GM12878 (cell line): Measurements from ENCODE around the gene EXOC8. TPM values are rescaled to one million over a fixed set of nuclear protein-coding genes. Genes with fewer than 3 reads are reported as not detected.
"Not testable (repeated sequence)": the region's sequence is repeated elsewhere in the genome, so short reads cannot be mapped to it uniquely, and the experiment has no call there.

Experiments used
- ATAC-seq: fragments of 200-7000 bp; cut with Tn5 transposase; 3 replicates; pipeline ENCODE4 v1.9.1; 2020; ENCODE audit warnings: mild to moderate bottlenecking, moderate library complexity
- BruUV-seq: library from RNA; stranded (reverse); fragments of 400-500 nt; replicated peaks from 2 replicates; lab custom pipeline; 2021; lab: Mats Ljungman, UMichigan
- CTCF ChIA-PET: fragments of 300-600 bp; sonication (Branson Sonifier 250); formaldehyde crosslinking; extraction: SDS; loops from one replicate; lab custom pipeline; 2021; ENCODE audit warnings: inconsistent platforms; lab: Yijun Ruan, JAX
- POLR2A ChIA-PET: fragments of 350-600 bp; formaldehyde crosslinking; extraction: SDS; loops from one replicate; lab custom pipeline; 2021; ENCODE audit warnings: inconsistent platforms; lab: Charles Lee
- RAD21 ChIA-PET: fragments of 300-600 bp; sonication (Branson Sonifier 250); formaldehyde crosslinking; loops from one replicate; lab custom pipeline; 2023; ENCODE audit warnings: antibody characterized with exemption; ENCODE audit not compliant: unreplicated experiment; lab: Charles Lee
- SMC1A ChIA-PET: fragments of 300-600 bp; sonication (Branson Sonifier 250); formaldehyde crosslinking; loops from one replicate; lab custom pipeline; 2023; ENCODE audit not compliant: unreplicated experiment, uncharacterized antibody; lab: Charles Lee
- DNase-seq: peaks from one replicate; pipeline ENCODE4 v3.0.0-alpha.2; 2011; ENCODE audit warnings: low read depth, low spot score
- FAIRE-seq: peaks from 3 replicates; lab custom pipeline; 2011; peaks lifted over from hg19 to GRCh38; lab: Jason Lieb, UNC
- H2AFZ ChIP-seq: 2 replicates; pipeline ENCODE4 v1.6.0; 2011; ENCODE audit warnings: low read depth, low read length, control low read depth; ENCODE audit not compliant: control insufficient read depth
- H3K27ac ChIP-seq: 2 replicates; pipeline ENCODE4 v1.5.1; 2011; ENCODE audit warnings: control low read depth; ENCODE audit not compliant: control insufficient read depth, insufficient read depth
- H3K27me3 ChIP-seq, 2 experiments: replicated peaks in 1 of 2; 2 replicates each; pipeline versions ENCODE4 v1.6.0 to v1.6.1; 2011; ENCODE audit warnings: low read length in 1 of 2; ENCODE audit not compliant: control insufficient read depth in 2 of 2, insufficient read depth in 2 of 2
- H3K36me3 ChIP-seq, 2 experiments: 2 replicates each; pipeline ENCODE4 v1.5.1; 2011; ENCODE audit warnings: low read length in 1 of 2; ENCODE audit not compliant: control insufficient read depth in 2 of 2, insufficient read depth in 2 of 2
- H3K4me1 ChIP-seq: 2 replicates; pipeline ENCODE4 v1.6.1; 2011; ENCODE audit warnings: mild to moderate bottlenecking, low read length, moderate library complexity, mixed read lengths; ENCODE audit not compliant: control insufficient read depth, insufficient read depth
- H3K4me2 ChIP-seq: 2 replicates; pipeline ENCODE4 v1.6.0; 2011; ENCODE audit warnings: control low read depth; ENCODE audit not compliant: control insufficient read depth, insufficient read depth
- H3K4me3 ChIP-seq: fragments of 200-600 bp; sonication (generic); 2 replicates; pipeline ENCODE4 v1.5.1; 2016
- H3K79me2 ChIP-seq: 2 replicates; pipeline ENCODE4 v1.6.0; 2011; ENCODE audit warnings: low read length; ENCODE audit not compliant: control insufficient read depth, insufficient read depth
- H3K9ac ChIP-seq: 2 replicates; pipeline ENCODE4 v1.8.0; 2011; ENCODE audit warnings: low read length, control low read depth, mixed read lengths; ENCODE audit not compliant: control insufficient read depth, insufficient read depth
- H3K9me3 ChIP-seq: replicated peaks from 3 replicates; pipeline ENCODE4 v1.5.1; 2011; ENCODE audit warnings: mild to moderate bottlenecking, low read length; ENCODE audit not compliant: control insufficient read depth, insufficient read depth
- H4K20me1 ChIP-seq: 2 replicates; pipeline ENCODE4 v1.6.0; 2011; ENCODE audit not compliant: control insufficient read depth, insufficient read depth
- CEBPZ ChIP-seq: fragments of 150-350 bp; IDR thresholded peaks from 2 replicates; pipeline ENCODE4 v1.6.1; 2016; ENCODE audit warnings: low read depth, low read length
- CREB1 ChIP-seq: IDR thresholded peaks from 2 replicates; pipeline ENCODE4 v1.6.1; 2012; ENCODE audit warnings: low read depth, mild to moderate bottlenecking, inconsistent platforms
- NFYA ChIP-seq: IDR thresholded peaks from 2 replicates; pipeline ENCODE4 v1.6.1; 2011; ENCODE audit warnings: low read depth, mild to moderate bottlenecking, low read length, improper control_type of control experiment, borderline replicate concordance
- SRF ChIP-seq, 2 experiments: IDR thresholded peaks; 2 replicates each; pipeline ENCODE4 v1.6.1; 2011; ENCODE audit warnings: low read depth in 2 of 2, low read length in 2 of 2, mild to moderate bottlenecking in 1 of 2, moderate library complexity in 1 of 2
- WGBS: methylation state at CpG from one replicate; pipeline ENCODE4 v1.1.6; 2016; ENCODE audit warnings: low lambda C conversion rate; ENCODE audit not compliant: insufficient replicate concordance, insufficient coverage; ENCODE audit errors: missing lambda C conversion rate; 5-methylcytosine and 5-hydroxymethylcytosine counted together
- in situ Hi-C: fragments of 300-500 bp; cut with MboI; formaldehyde crosslinking; loops from 9 replicates; pipeline ENCODE4 v1.14.3; 2018; ENCODE audit warnings: mixed read lengths
- intact Hi-C: fragments of 100-400 bp; cut with micrococcal nuclease; formaldehyde crosslinking; loops from one replicate; pipeline ENCODE4 v1.14.2; 2022; ENCODE audit not compliant: unreplicated experiment
- polyA plus RNA-seq, 11 experiments: library from polyadenylated mRNA; depleted of rRNA in 4 of 11; unstranded in 6 of 11; stranded (reverse) in 5 of 11; fragments of >200 nt; fragmentation: Nextera tagmentation in 4 of 11; fragmentation: Illumina TruSeq in 1 of 11; extraction: Ambion mirVana in 4 of 11; extraction: Trizol in 1 of 11; gene quantifications; 1 replicate in 1 of 11; 2 replicates in 10 of 11; pipeline versions ENCODE4 v1.2.1 to v1.2.3, GENCODE V29; 2011 to 2016; ENCODE audit warnings: inconsistent platforms in 2 of 11, missing spikeins in 2 of 11, low read depth in 1 of 11
- total RNA-seq, 4 experiments: library from RNA; depleted of rRNA in 3 of 4; stranded (reverse); fragments of >200 nt in 3 of 4; fragmentation: Illumina TruSeq in 1 of 4; extraction: Trizol in 1 of 4; gene quantifications; 2 replicates each; pipeline versions ENCODE4 v1.2.1 to v1.2.3, GENCODE V29; 2013 to 2021
- TF ChIP-seq, protein P1 (sequence below): fragments of 450-650 bp; IDR thresholded peaks from 2 replicates; pipeline ENCODE4 v1.6.1; 2016; ENCODE audit warnings: mild to moderate bottlenecking

The EXOC8 gene
- total and polyA plus RNA-seq, 10 of the 15 experiments (the other 5 are each of a cell fraction or from before 2014, with no cell fraction given) = 2.0 to 11.3 (median 6.3) TPM

- TF ChIP-seq, protein P1, sequence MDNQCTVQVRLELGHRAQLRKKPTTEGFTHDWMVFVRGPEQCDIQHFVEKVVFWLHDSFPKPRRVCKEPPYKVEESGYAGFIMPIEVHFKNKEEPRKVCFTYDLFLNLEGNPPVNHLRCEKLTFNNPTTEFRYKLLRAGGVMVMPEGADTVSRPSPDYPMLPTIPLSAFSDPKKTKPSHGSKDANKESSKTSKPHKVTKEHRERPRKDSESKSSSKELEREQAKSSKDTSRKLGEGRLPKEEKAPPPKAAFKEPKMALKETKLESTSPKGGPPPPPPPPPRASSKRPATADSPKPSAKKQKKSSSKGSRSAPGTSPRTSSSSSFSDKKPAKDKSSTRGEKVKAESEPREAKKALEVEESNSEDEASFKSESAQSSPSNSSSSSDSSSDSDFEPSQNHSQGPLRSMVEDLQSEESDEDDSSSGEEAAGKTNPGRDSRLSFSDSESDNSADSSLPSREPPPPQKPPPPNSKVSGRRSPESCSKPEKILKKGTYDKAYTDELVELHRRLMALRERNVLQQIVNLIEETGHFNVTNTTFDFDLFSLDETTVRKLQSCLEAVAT = no peak
- TF ChIP-seq SRF (IDR thresholded peaks at IDR 0.05; ENCODE audit: low read depth in 2 of 2, low read length in 2 of 2) (no peak), NFYA (no peak), CEBPZ (no peak), CREB1 (no peak)
These were observed 14.2 kb upstream of the EXOC8 start (continued) for GRCh38 chr1:231351816-231352215.

DNA sequence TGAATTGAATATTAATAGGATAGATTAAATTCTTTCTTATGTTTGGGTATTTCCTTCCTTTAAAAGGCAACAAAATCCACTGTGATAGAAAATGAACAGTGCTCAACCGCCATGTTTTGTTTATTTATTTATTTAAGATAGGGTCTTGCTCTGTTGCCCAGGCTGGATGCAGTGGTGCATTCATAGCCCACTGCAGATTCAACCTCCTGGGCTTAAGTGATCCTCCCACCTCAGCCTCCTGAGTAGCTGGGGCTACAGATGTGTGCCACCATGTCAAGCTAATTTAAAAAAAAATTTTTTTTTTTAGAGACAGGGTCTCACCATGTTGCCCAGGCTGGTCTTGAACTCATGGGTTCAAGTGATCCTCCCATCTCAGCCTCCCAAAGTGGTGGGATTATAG lies 11.2 kb upstream of the EXOC8 start:
- FAIRE-seq, H2AFZ ChIP-seq, H3K4me3 ChIP-seq, H3K36me3 ChIP-seq, H3K9ac ChIP-seq, DNase-seq, H3K4me1 ChIP-seq, intact Hi-C loops, in situ Hi-C loops, H3K4me2 ChIP-seq, H3K27ac ChIP-seq, H3K9me3 ChIP-seq, BruUV-seq, H3K79me2 ChIP-seq, H4K20me1 ChIP-seq, ATAC-seq, H3K27me3 ChIP-seq: not testable (repeated sequence)
- RAD21 ChIA-PET = interaction anchor here (1.0 kb wide), 1 partner anchor 11 kb away, joined by 3 read pairs; the partner anchor contains the start of genes EXOC8 and SPRTN
- CTCF ChIA-PET = interaction anchor here (0.9 to 2.2 kb wide), 4 partner anchors 10 to 241 kb away, joined by 3 to 5 read pairs (median 4); no protein-coding TSS in a partner anchor
- POLR2A ChIA-PET = interaction anchor here (0.5 to 1.0 kb wide), 3 partner anchors 8 to 198 kb away, joined by 3 to 5 read pairs (median 3); partner anchors contain the start of genes EXOC8 and SPRTN
- SMC1A ChIA-PET = interaction anchor here (0.8 to 1.3 kb wide), 2 partner anchors 8 to 13 kb away, joined by 3 to 4 read pairs; no protein-coding TSS in a partner anchor
- WGBS = 95% methylated on average over 1 of the region's 1 CpG
